GM12872 (cell line): ENCODE measurements around the gene PIAS4.

ENCODE experiments used
- CTCF ChIP-seq: IDR thresholded peaks from 3 replicates; pipeline ENCODE4 v1.5.1; 2011; ENCODE audit warnings: low read depth, mild to moderate bottlenecking, low read length, moderate library complexity; ENCODE audit not compliant: insufficient read depth

PIAS4 gene

GRCh38 chr19:4051175-4052101, 43.9 kb downstream of the PIAS4 start:
- TF ChIP-seq CTCF: no peak

GRCh38 chr19:4052114-4052992, 44.8 kb downstream of the PIAS4 start:
- no peak for TF ChIP-seq CTCF

GRCh38 chr19:4052993-4053422, 45.5 kb downstream of the PIAS4 start:
- TF ChIP-seq CTCF: no peak

- TF ChIP-seq CTCF: no peak
Measured at GRCh38 chr19:4053423-4054324, 46.1 kb downstream of the PIAS4 start.

GRCh38 chr19:4054441-4055208, 47.1 kb downstream of the PIAS4 start:
- TF ChIP-seq CTCF: no peak

- TF ChIP-seq CTCF: no peak
Measured at GRCh38 chr19:4055209-4055552, 47.6 kb downstream of the PIAS4 start.
